ENCODE measurements around the gene RAB30.
A peak's percentile ranks its signal among the peaks of the same experiment; 100 is the strongest.

The RAB30 gene

GRCh38 chr11:83007909-83008580 lies 63.7 kb downstream of the RAB30 start:
- no peak for DNase-seq

- DNase-seq: no peak
Observed at GRCh38 chr11:83007477-83007876, 64.2 kb downstream of the RAB30 start.

- no peak for DNase-seq
Observed at GRCh38 chr11:83006877-83007330, 64.8 kb downstream of the RAB30 start.

GRCh38 chr11:83004746-83005556 lies 66.7 kb downstream of the RAB30 start:
- no peak for DNase-seq

- no peak for DNase-seq
Observed at GRCh38 chr11:83002522-83002921, 69.2 kb downstream of the RAB30 start.

GRCh38 chr11:83002053-83002452 lies 69.6 kb downstream of the RAB30 start:
- peak; percentile 47 for DNase-seq

- DNase-seq: no peak
Observed at GRCh38 chr11:83000381-83000780, 71.3 kb downstream of the RAB30 start.

- no peak for DNase-seq
Observed at GRCh38 chr11:82999232-82999631, 72.5 kb downstream of the RAB30 start.

- no peak for DNase-seq
Observed at GRCh38 chr11:82998697-82999096, 73.0 kb downstream of the RAB30 start.

- no peak for DNase-seq
Observed at GRCh38 chr11:82996966-82997606, 74.6 kb downstream of the RAB30 start.

GRCh38 chr11:82995754-82996398 lies 75.8 kb downstream of the RAB30 start:
- no peak for DNase-seq

GRCh38 chr11:82995235-82995634 lies 76.5 kb downstream of the RAB30 start:
- DNase-seq: no peak

- no peak for DNase-seq
Observed at GRCh38 chr11:82994604-82995230, 77.0 kb downstream of the RAB30 start.

- no peak for DNase-seq
Observed at GRCh38 chr11:82992223-82992622, 79.5 kb downstream of the RAB30 start.

- no peak for DNase-seq
Observed at GRCh38 chr11:82989628-82990404, 81.9 kb downstream of the RAB30 start.

GRCh38 chr11:82988936-82989627 lies 82.6 kb downstream of the RAB30 start:
- no peak for DNase-seq

- DNase-seq: no peak
Observed at GRCh38 chr11:82987997-82988396, 83.7 kb downstream of the RAB30 start.

- no peak for DNase-seq
Observed at GRCh38 chr11:82986446-82986845, 85.3 kb downstream of the RAB30 start.

GRCh38 chr11:82981852-82982251 lies 89.8 kb downstream of the RAB30 start:
- no peak for DNase-seq

- DNase-seq: no peak
Observed at GRCh38 chr11:82980947-82981346, 90.8 kb downstream of the RAB30 start.

GRCh38 chr11:82980292-82980691 lies 91.4 kb downstream of the RAB30 start:
- DNase-seq: no peak
